Astrocyte (in vitro differentiated cells and primary cell): ENCODE measurements around the gene ZNF804B. TPM values are rescaled to one million over a fixed set of nuclear protein-coding genes. Genes with fewer than 3 reads are reported as not detected.

Source experiments
- DNase-seq: peaks from one replicate; pipeline ENCODE4 v3.0.0-alpha.2; 2010; ENCODE audit warnings: low read depth
- FAIRE-seq: peaks from 2 replicates; lab custom pipeline; 2011; peaks lifted over from hg19 to GRCh38; lab: Jason Lieb, UNC
- H2AFZ ChIP-seq: 2 replicates; pipeline ENCODE4 v1.6.0; 2012; ENCODE audit warnings: low read depth, low read length, inconsistent platforms
- H3K27ac ChIP-seq: 2 replicates; pipeline ENCODE4 v1.5.1; 2011; ENCODE audit warnings: low read depth, low read length, inconsistent platforms
- H3K27me3 ChIP-seq: 2 replicates; pipeline ENCODE4 v1.6.0; 2011; ENCODE audit warnings: low read length, inconsistent platforms; ENCODE audit not compliant: insufficient read depth
- H3K36me3 ChIP-seq: 2 replicates; pipeline ENCODE4 v1.5.1; 2011; ENCODE audit warnings: low read length, inconsistent platforms; ENCODE audit not compliant: insufficient read depth
- H3K4me1 ChIP-seq: 2 replicates; pipeline ENCODE4 v1.5.1; 2011; ENCODE audit warnings: low read length, inconsistent platforms; ENCODE audit not compliant: insufficient read depth
- H3K4me2 ChIP-seq: 2 replicates; pipeline ENCODE4 v1.6.0; 2012; ENCODE audit warnings: low read length, inconsistent platforms
- H3K4me3 ChIP-seq: 2 replicates; pipeline ENCODE4 v1.5.1; 2011; ENCODE audit warnings: low read depth, mild to moderate bottlenecking, low read length, inconsistent platforms; ENCODE audit not compliant: insufficient read depth
- H3K79me2 ChIP-seq: 2 replicates; pipeline ENCODE4 v1.6.0; 2012; ENCODE audit warnings: mild to moderate bottlenecking, low read length, inconsistent platforms; ENCODE audit not compliant: insufficient read depth
- H3K9ac ChIP-seq: 2 replicates; pipeline ENCODE4 v1.6.0; 2012; ENCODE audit warnings: mild to moderate bottlenecking, low read length, inconsistent platforms
- H3K9me3 ChIP-seq: 2 replicates; pipeline ENCODE4 v1.5.1; 2012; ENCODE audit warnings: low read depth, mild to moderate bottlenecking, low read length, inconsistent platforms; ENCODE audit not compliant: insufficient read depth
- H4K20me1 ChIP-seq: 2 replicates; pipeline ENCODE4 v1.6.0; 2012; ENCODE audit warnings: low read length, inconsistent platforms; ENCODE audit not compliant: insufficient read depth
- H3K27ac Mint-ChIP-seq: one replicate; pipeline ENCODE4 v1.8.0; 2021; ENCODE audit warnings: mild to moderate bottlenecking, mixed read lengths; ENCODE audit not compliant: unreplicated experiment
- H3K27me3 Mint-ChIP-seq: one replicate; pipeline ENCODE4 v1.8.0; 2021; ENCODE audit warnings: low read depth, mixed read lengths; ENCODE audit not compliant: unreplicated experiment
- H3K36me3 Mint-ChIP-seq: one replicate; pipeline ENCODE4 v1.8.0; 2021; ENCODE audit warnings: low read depth, mixed read lengths; ENCODE audit not compliant: unreplicated experiment
- H3K4me1 Mint-ChIP-seq: one replicate; pipeline ENCODE4 v1.8.0; 2021; ENCODE audit warnings: low read depth, mixed read lengths; ENCODE audit not compliant: unreplicated experiment
- H3K4me3 Mint-ChIP-seq: one replicate; pipeline ENCODE4 v1.8.0; 2021; ENCODE audit warnings: mild to moderate bottlenecking, moderate library complexity, mixed read lengths; ENCODE audit not compliant: unreplicated experiment
- H3K9me3 Mint-ChIP-seq: one replicate; pipeline ENCODE4 v1.8.0; 2021; ENCODE audit warnings: mild to moderate bottlenecking, mixed read lengths; ENCODE audit not compliant: unreplicated experiment
- EZH2 ChIP-seq: IDR thresholded peaks from 2 replicates; pipeline ENCODE4 v1.6.1; 2012; ENCODE audit warnings: mild to moderate bottlenecking, low read length, inconsistent platforms; ENCODE audit not compliant: insufficient read depth
- total RNA-seq: library from RNA; stranded (reverse); gene quantifications from 2 replicates; pipeline ENCODE4 v1.2.1, GENCODE V29; 2021
- TF ChIP-seq, protein P1 (sequence below): IDR thresholded peaks from 2 replicates; pipeline ENCODE4 v1.5.1; 2011; ENCODE audit warnings: low read depth, mild to moderate bottlenecking, inconsistent platforms, low read length, moderate library complexity; ENCODE audit not compliant: insufficient read depth

ZNF804B gene
- total RNA-seq, 1 donor from 2014 or later, result not detected

- Mint-ChIP-seq H3K27ac (no peak overlapping the region), H3K9me3 (no peaks in the 10 kb centered on the region), H3K27me3 (no peaks in the 10 kb centered on the region), H3K4me3 (no peak overlapping the region), H3K4me1 (peaks cover 13% of the 10 kb centered on the region), H3K36me3 (no peaks in the 10 kb centered on the region)
- H3K4me2 ChIP-seq, result no peak overlapping the region
- FAIRE-seq, result no peak
- no peaks in the 10 kb centered on the region for H3K36me3 ChIP-seq
- no peak overlapping the region for H3K4me3 ChIP-seq
- no peaks in the 10 kb centered on the region for H3K9me3 ChIP-seq
- no peaks in the 10 kb centered on the region for H3K4me1 ChIP-seq
- H3K9ac ChIP-seq, result no peak overlapping the region
- no peaks in the 10 kb centered on the region for H3K27me3 ChIP-seq
- DNase-seq, result no peak
- TF ChIP-seq, protein P1, sequence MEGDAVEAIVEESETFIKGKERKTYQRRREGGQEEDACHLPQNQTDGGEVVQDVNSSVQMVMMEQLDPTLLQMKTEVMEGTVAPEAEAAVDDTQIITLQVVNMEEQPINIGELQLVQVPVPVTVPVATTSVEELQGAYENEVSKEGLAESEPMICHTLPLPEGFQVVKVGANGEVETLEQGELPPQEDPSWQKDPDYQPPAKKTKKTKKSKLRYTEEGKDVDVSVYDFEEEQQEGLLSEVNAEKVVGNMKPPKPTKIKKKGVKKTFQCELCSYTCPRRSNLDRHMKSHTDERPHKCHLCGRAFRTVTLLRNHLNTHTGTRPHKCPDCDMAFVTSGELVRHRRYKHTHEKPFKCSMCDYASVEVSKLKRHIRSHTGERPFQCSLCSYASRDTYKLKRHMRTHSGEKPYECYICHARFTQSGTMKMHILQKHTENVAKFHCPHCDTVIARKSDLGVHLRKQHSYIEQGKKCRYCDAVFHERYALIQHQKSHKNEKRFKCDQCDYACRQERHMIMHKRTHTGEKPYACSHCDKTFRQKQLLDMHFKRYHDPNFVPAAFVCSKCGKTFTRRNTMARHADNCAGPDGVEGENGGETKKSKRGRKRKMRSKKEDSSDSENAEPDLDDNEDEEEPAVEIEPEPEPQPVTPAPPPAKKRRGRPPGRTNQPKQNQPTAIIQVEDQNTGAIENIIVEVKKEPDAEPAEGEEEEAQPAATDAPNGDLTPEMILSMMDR, result no peak
- no peak for TF ChIP-seq EZH2
- H3K27ac ChIP-seq, result no peak overlapping the region
- no peaks in the 10 kb centered on the region for H3K79me2 ChIP-seq
- H4K20me1 ChIP-seq, result no peaks in the 10 kb centered on the region
- H2AFZ ChIP-seq, result no peak overlapping the region
Observed at GRCh38 chr7:88929719-88930118, 170.2 kb downstream of the ZNF804B start.

- Mint-ChIP-seq H3K36me3 (no peaks in the 10 kb centered on the region), H3K27me3 (no peaks in the 10 kb centered on the region), H3K27ac (no peak overlapping the region), H3K9me3 (no peaks in the 10 kb centered on the region), H3K4me1 (peaks cover 5% of the 10 kb centered on the region), H3K4me3 (no peak overlapping the region)
- no peaks in the 10 kb centered on the region for H3K79me2 ChIP-seq
- H3K9ac ChIP-seq, result no peak overlapping the region
- no peaks in the 10 kb centered on the region for H4K20me1 ChIP-seq
- TF ChIP-seq, protein P1, result no peak
- no peak overlapping the region for H3K4me3 ChIP-seq
- H3K36me3 ChIP-seq, result no peaks in the 10 kb centered on the region
- FAIRE-seq (no peak), DNase-seq (no peak)
- no peaks in the 10 kb centered on the region for H3K4me1 ChIP-seq
- H3K27me3 ChIP-seq, result no peaks in the 10 kb centered on the region
- H3K4me2 ChIP-seq, result no peak overlapping the region
- no peak overlapping the region for H3K27ac ChIP-seq
- H3K9me3 ChIP-seq, result no peaks in the 10 kb centered on the region
- H2AFZ ChIP-seq, result no peak overlapping the region
Observed at GRCh38 chr7:88933285-88933684, 173.8 kb downstream of the ZNF804B start.

DNA sequence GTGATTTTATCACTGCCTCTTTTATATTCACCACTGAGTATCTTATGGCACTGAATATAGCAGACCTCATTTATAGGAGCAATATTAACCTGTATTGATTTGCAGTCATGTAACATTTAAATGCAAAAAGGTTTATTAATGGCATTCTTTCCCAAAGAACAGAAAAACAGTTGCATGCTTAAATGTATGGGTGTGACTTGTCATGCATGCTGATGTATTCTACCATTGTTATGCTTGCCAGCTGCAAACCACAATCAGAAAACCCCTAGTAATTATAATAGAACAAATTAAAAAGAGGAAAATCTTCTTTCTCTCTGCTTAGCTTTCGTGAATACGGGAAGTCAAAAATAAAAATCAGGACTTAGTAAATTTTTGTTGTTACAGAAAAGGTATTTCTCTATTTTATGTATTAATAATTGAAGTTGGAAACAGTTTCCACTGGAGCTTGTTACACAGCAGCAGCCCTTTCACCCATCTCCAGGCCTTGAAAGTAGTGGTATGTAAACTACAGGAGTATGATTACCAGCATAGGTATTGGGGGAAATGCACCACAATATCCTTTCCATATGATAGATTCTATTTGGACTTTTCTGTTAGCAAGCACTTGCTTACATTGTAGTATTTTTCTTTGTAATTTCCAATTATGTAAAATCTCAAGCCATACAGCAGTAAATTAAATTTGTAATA is 183.5 kb downstream of the ZNF804B start:
- H3K27me3 ChIP-seq, result no peaks in the 10 kb centered on the region
- no peak overlapping the region for H3K4me2 ChIP-seq
- H3K36me3 ChIP-seq, result no peaks in the 10 kb centered on the region
- Mint-ChIP-seq H3K4me3 (no peak overlapping the region), H3K4me1 (no peaks in the 10 kb centered on the region), H3K9me3 (peaks cover 2% of the 10 kb centered on the region), H3K27me3 (no peaks in the 10 kb centered on the region), H3K36me3 (no peaks in the 10 kb centered on the region), H3K27ac (no peak overlapping the region)
- H4K20me1 ChIP-seq, result no peaks in the 10 kb centered on the region
- FAIRE-seq (no peak), DNase-seq (no peak)
- H2AFZ ChIP-seq, result no peak overlapping the region
- no peak overlapping the region for H3K9ac ChIP-seq
- no peaks in the 10 kb centered on the region for H3K79me2 ChIP-seq
- H3K4me3 ChIP-seq, result no peak overlapping the region
- H3K27ac ChIP-seq, result no peak overlapping the region
- no peak for TF ChIP-seq EZH2
- TF ChIP-seq, protein P1, result no peak
- H3K4me1 ChIP-seq, result no peaks in the 10 kb centered on the region
- no peaks in the 10 kb centered on the region for H3K9me3 ChIP-seq
